ENCODE results near the gene SETDB2.

DNA sequence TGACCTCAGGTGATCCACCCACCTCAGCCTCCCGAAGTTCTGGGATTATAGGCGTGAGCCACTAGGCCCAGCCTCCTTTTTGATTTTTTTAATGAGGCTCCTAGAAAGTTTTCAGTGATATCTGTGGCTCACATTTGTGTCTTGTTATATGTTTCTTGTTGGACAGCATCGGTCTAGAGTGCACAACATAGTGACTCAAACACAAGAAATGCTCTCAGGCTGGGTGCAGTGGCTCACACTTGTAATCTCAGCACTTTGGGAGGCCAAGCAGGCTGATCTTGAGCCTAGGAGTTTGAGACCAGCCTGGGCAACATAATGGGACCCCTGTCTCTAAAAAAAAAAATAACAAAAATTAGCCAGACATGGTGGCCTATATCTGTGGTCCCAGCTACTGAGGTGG is 59.9 kb downstream of the SETDB2 start:
- TF ChIP-seq CTCF (conservative IDR thresholded peaks at IDR 0.05; ENCODE audit: low read depth, low read length) (no peak), RCOR1 (IDR thresholded peaks at IDR 0.05; ENCODE audit: insufficient replicate concordance, low read length) (no peak), CEBPB (IDR thresholded peaks at IDR 0.05; ENCODE audit: low read depth, low read length) (no peak), USF2 (IDR thresholded peaks at IDR 0.05; ENCODE audit: low read depth, low read length) (no peak), RAD21 (IDR thresholded peaks at IDR 0.05; ENCODE audit: low read length) (no peak), POLR2A (IDR thresholded peaks at IDR 0.05; ENCODE audit: low read depth, low read length) (no peak), RFX5 (IDR thresholded peaks at IDR 0.05; ENCODE audit: low read depth, low read length) (no peak), FOS (IDR thresholded peaks at IDR 0.05; ENCODE audit: low read depth, low read length) (no peak), ELK1 (IDR thresholded peaks at IDR 0.05; ENCODE audit: borderline replicate concordance, low read depth, low read length) (no peak), MAZ (IDR thresholded peaks at IDR 0.05; ENCODE audit: borderline replicate concordance, low read depth, low read length) (no peak), NFE2L2 (IDR thresholded peaks at IDR 0.05; ENCODE audit: low read depth, low read length) (no peak), CHD1 (IDR thresholded peaks at IDR 0.05; ENCODE audit: low read depth, low read length) (no peak), SMC3 (IDR thresholded peaks at IDR 0.05; ENCODE audit: low read depth, low read length) (no peak), MXI1 (IDR thresholded peaks at IDR 0.05; ENCODE audit: borderline replicate concordance, low read depth, low read length) (no peak)

All from IMR-90 (cell line).